ENCODE data around the gene PHKB.
"Not testable (repeated sequence)": the region's sequence is repeated elsewhere in the genome, so short reads cannot be mapped to it uniquely, and the experiment has no call there.

The PHKB gene

DNA sequence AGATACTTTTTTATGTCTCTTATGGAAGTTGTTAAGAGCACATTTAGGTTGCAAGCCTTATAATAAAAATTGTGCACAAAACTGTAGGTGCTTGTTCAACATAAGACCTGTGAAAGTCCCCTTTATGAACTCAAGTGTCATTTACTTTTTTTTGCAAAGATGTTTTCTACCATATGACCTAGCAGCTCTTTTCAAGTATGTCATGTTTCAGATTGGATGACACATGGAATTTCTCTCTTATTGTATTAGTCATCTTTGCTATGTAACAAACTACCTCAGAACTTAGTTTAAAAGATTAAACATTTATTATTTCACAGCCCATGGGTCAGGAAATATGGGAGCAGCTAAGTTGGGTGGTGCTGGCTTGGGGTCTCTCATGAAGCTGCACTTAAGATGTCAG is 57.9 kb downstream of the PHKB start:
- no peak for DNase-seq

DNA sequence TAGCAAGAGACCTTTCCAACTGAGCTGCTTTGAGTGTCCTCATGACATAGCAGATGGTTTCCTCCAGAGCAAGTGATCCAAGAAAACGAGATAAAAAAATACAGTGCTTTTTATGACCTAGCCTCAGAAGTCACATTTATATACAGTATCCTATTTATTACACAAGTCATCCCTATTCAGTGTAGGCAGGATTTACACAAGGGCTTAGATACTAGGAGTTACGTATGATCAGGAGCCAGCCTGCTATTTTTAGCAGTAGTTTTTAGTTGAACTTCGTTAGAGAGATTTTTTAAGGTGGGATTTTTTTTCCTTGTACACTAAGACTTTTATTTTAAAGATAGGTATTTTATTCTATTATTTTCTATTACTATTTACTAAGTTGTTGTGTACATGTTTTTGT is 58.4 kb downstream of the PHKB start:
- no peak for DNase-seq

DNA sequence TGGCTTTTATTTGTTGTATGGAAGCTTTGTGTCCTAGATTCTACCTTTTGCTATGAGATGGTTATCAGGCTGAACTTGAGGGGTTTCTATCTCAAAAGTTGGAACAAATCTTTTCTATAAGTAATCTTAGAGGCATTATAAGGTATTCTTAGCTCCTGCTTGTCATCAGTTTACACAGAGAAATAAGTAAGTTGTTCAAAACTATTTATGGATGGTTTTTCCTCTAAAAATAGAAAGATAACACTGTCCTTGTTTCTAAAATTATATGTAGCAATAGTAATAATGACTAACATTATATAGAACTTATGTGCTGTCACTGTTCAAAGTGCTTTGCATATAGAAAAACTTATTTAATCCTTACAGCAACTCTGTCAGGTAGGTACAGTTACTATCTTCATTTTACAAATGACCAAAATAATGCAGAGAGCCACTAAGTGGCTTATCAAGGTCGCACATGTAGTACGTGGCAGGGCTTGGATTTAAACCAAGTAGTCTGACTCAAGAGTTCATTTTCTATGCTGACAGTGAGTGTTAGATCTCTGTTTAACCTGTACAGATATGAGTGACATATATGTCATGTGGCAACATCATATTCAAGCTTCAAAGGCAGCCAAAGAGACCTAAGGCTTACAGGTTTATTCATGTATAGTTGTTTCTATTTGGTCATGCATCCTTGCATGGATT is 59.0 kb downstream of the PHKB start:
- no peak for DNase-seq

DNA sequence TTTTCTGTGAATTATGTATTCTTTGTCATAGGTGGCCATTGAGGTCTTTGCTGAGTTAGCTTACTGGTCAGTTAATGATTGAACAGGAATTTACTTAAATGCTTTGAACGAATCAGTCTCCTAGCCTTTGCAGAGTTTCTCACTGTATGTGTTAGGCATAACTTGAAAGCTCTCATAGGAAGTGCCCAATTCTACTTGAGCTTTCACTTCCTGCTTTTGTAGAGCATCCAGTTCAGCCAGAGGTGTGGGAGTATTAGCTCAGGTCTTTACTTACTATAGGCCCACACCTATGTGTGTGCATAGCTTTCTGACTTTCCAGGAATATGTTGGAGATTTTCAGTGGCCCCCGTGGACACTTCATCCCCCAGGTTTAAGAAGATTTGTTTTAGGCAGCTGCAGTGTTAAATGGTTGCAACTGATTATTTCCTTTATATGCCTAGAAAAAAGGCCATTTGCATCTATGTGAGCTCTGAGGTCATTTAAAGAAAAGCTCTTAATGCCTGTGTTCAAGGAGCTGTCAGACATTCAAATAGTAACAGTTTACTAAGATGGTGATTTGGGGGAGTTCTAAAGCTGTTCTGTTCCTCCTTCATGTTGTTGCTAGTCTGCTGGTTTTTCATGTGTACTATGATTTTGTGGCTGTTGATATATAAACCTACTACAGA is 62.3 kb downstream of the PHKB start:
- DNase-seq: no peak

DNA sequence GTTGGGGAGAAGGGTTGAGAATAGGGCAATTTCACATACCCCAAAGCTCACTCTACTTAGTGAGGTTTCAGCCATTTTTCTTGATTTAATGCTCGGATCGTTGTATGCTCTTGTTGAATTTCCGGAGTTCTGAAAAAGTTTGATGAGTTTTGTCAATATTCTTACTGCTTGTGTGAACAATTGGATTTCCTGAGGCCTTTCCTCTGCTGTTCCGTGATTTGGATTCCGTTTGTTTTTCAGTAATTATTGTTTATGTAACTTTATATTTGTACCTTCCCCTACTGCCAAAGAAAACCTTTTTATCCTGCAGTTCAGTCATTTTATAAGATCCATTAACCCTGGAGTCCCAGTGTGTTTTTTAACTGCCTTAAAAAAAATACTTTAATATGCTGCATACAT is 62.9 kb downstream of the PHKB start:
- DNase-seq: no peak

DNA sequence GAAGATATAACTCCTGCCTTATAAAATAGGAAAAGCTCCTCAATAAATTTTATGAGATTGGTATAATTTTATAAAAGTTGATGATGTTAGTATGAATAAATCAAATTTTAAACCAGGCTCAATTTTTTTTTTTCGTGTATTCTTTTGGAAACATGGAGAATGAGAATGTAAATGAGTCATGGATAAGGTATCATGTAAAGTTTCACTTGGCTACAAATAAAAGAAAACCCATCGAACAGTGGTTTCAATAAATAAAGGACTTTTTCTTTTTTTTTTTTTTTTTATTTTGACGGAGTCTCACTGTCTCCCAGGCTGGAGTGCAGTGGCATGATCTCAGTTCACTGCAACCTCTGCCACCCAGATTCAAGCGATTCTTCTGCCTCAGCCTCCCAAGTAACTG is 67.3 kb downstream of the PHKB start:
- DNase-seq: no peak

DNA sequence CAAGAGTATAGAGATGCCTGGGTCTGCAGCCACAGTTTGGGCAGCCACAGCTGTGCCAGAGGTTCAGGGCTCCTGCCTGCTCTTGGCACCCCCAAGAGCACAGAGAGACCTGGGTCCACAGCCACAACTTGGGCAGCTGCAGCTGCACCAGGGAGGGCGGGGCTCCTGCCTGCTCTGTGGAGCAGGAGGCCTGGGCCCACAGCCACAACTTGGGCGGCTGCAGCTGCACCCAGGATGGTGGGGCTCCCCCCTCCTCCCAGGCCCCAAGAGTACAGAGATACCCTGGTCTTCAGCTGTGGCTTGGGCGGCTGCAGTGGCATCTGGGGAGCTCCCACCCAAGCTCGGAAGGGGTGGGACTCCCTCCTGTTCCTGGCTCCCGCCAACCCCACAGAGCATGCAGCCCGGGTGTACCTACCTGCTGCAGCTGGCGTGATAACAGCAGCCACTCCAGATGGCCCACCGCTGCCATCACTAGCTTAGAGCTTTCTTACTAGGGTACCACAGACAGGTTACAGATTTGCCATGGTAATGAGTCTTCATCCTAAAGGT is 72.7 kb downstream of the PHKB start:
- no peak for DNase-seq

DNA sequence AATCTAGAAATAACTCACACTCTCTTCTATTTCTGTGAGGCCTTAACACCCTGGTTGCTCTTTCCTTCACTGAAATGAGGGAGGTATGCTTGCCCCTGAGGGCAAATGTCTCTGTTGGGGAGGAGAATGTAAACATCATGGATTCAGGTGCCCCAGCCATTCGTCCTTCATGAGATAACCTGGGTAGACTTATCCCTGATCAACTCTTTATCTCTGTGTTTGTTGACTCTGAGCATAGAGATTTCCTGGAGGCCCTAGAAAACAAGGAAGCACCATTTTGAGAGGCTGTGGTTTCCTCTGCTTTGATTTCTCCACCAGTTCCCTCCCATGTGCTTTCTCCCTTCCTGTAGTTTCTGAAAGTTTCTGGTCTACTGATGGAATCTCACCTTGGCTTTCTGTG is 77.3 kb downstream of the PHKB start:
- DNase-seq: no peak

DNA sequence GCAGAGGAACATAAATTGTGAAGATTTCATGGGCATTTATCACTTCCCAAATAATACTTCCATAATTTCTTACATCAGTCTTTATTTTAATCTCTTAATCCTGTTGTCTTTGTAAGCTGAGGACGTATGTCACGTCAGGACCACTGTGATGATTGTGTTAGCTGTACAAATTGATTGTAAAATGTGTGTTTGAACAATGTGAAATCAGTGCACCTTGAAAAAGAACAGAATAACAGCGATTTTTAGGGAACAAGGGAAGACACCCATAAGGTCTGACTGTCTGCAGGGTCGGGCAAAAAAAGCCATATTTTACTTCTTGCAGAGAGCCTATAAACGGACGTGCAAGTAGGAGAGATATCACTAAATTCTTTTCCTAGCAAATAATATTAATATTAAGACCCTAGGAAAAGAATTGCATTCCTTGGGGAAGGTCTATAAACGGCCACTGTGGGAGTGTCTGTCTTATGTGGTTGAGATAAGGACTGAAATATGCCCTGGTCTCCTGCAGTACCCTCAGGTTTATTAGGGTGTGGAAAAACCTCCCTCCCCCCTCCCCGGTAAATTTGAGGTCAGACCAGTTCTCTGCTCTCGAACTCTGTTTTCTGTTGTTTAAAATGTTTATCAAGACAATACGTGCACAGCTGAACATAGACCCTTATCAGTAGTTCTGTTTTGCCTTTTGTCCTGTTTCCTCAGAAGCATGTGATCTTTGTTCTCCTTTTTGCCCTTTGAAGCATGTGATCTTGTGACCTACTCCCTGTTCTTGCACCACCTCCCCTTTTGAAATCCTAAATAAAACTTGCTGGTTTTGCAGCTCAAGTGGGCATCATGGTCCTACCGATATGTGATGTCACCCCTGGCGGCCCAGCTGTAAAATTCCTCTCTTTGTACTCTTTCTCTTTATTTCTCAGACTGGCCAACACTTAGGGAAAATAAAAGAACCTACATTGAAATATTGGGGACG is 78.9 kb downstream of the PHKB start:
- DNase-seq: not testable (repeated sequence)

DNA sequence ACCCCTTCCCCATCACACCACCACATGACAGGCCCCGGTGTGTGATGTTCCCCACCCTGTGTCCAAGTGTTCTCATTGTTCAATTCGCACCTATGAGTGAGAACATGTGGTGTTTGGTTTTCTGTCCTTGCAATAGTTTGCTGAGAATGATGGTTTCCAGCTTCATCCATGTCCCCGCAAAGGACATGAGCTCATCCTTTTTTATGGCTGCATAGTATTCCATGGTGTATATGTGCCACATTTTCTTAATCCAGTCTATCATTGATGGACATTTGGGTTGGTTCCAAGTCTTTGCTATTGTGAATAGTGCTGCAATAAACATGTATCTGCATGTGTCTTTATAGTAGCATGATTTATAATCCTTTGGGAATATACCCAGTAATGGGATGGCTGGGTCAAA is 80.0 kb downstream of the PHKB start:
- DNase-seq: not testable (repeated sequence)

DNA sequence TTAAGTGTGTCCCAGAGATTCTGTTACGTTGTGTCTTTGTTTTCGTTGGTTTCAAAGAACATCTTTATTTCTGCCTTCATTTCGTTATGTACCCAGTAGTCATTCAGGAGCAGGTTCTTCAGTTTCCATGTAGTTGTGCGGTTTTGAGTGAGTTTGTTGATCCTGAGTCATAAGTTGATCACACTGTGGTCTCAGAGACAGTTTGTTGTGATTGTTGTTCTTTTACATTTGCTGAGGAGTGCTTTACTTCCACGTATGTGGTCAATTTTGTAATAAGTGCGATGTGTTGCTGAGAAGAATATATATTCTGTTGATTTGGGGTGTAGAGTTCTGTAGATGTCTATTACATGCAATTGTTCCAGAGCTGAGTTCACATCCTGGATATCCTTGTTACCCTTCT is 83.1 kb downstream of the PHKB start:
- not testable (repeated sequence) for DNase-seq

DNA sequence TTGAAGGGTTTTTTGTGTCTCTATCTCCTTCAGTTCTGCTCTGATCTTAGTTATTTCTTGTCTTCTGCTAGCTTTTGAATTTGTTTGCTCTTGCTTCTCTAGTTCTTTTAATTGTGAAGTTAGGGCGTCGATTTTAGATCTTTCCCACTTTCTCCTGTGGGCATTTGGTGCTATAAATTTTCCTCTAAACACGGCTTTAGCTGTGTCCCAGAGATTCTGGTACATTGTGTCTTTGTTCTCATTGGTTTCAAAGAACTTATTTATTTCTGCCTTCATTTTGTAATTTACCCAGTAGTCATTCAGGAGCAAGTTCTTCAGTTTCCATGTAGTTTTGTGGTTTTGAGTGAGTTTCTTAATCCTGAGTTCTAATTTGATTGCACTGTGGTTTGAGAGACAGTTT is 90.1 kb downstream of the PHKB start:
- not testable (repeated sequence) for DNase-seq

DNA sequence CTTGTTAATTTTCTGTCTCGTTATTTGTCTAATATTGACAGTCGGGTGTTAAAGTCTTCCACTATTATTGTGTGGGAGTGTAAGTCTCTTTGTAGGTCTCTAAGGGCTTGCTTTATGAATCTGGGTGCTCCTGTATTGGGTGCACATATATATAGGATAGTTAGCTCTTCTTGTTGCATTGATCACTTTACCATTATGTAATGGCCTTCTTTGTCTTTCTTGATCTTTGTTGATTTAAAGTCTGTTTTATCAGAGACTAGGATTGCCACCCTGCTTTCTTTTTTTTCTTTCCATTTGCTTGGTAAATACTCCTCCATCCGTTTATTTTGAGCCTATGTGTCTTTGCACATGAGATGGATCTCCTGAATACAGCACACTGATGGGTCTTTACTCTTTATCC is 90.6 kb downstream of the PHKB start:
- not testable (repeated sequence) for DNase-seq

DNA sequence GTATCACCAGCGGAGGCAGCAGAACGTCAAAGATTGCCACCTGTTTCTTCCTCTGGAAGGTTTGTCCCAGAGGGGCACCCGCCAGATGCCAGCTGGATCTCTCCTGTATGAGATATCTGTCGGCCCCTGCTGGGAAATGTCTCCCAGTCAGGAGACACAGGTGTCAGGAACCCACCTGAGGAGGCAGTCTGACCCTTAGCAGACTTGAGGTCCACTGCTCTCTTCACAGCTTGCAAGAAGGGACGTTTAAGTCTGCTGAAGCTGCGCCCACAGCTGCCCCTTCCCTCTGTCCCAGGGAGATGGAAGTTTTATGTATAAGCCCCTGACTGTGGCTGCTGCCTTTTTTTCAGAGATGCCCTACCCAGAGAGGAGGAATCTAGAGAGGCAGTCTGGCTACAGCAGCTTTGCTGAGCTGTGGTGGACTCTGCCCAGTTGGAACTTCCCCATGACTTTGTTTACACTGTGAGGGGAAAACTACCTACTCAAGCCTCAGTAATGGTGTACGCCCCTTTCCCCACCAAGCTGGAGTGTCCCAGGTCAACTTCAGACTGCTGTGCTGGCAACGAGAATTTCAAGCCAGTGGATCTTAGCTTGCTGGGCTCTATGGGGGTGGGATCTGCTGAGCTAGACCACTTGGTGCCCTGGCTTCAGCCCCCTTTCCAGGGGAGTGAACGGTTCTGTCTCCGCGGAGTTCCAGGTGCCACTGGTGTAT is 92.9 kb downstream of the PHKB start:
- no peak for DNase-seq

DNA sequence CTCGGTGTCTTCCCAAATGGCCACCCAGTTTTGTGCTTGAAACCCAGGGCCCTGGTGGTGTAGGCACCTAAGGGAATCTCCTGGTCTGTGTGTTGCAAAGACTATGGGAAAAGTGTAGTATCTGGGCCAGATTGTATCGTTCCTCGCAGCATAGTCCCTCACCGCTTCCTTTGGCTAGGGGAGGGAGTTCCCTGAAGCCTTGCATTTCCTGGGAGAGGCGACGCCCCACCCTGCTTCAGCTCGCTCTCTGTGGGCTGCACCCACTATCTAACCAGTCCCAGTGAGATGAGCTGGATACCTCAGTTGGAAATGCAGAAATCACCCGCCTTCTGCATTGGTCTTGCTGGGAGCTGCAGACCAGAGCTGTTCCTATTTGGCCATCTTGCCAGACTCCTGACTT is 93.5 kb downstream of the PHKB start:
- not testable (repeated sequence) for DNase-seq

DNA sequence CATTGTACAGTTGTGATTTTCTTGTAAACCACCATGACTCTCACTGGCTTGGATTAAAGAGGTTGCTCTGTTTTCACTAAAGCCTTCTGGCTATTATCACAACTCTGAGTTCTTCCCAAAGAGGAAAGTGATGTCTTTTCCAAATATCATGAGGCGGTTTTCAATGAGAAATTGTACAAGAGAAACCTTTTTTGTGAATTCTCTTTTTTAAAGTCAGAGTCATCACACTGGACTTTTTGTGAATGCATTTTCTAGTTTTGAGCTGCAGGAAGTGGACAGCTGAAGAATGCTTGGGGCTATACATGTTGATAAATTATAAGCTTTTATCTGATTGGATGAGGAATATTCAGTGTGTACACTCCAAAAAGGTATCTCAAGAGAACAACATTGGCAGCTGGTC is 100.2 kb downstream of the PHKB start:
- no peak for DNase-seq

DNA sequence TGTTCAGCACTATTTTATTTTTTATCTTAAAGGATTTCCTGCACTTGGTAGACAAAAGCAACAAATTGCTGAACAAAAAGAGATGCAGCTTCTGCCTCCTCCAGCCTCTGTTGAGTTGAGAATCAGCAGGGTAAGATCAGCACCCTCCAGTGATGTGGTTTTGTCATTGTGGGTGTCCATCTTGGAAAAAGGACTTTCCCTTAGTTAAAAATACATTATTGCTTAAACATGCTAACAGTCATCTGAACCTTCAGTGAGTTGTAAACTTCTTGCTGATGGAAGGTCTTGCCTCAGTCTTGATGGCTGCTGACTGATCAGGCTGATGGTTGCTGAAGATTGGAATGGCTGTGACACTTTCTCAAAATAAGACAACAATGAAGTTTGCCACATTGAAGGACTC is 101.2 kb downstream of the PHKB start:
- no peak for DNase-seq

DNA sequence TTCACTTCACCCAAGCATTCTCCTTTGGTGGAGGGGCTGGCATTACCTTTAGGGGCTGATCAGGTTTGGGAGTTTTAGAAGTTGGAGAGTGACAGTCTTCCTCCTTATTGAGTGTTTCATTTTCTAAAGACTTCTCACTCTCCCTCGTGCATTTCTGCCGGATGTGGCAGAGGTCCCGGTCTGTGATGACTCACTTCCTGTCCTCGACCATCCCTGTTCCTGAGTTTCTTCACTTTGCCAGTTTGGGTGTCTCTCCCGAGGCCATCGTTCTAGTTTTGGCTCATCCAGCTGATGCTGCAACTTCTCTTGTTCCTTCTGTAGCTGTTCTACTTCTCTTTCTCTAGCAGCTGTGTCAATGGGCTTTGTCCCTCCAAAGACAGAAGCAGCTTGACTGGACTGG is 104.3 kb downstream of the PHKB start:
- no peak for DNase-seq

DNA sequence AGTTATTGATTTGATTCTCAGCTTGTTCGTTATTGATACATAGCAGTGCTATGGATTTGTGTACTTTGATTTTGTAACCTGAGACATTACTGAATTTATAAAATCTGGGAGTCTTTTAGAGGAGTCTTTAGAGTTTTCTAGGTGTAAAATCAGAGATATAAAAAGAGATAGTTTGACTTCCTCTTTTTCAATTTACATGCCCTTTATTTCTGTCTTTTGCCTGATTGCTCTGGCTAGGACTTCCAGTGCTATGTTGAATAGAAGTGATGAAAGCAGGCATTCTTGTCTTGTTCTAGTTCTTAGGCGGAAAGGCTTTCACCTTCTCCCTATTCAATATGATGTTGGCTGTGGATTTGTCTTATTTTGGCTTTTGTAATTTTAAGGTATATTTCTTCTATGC is 106.2 kb downstream of the PHKB start:
- DNase-seq: no peak

DNA sequence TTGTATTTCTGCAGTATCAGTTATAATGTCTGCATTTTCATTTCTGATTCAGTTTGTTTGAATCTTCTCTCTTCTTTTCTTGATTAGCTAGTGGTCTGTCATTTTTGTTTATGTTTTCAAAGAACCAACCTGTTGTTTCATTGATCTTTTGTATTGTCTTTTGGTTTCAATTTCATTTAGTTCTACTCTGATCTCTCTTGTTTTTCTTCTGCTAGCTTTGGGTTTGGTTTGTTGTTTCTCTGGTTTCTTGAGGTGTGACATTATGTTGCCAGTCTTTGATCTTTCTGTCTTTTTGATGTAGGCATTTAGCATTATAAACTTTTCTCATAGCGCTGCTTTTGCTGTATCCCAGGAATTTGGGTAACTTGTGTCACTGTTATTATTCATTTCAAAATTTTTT is 107.2 kb downstream of the PHKB start:
- no peak for DNase-seq

DNA sequence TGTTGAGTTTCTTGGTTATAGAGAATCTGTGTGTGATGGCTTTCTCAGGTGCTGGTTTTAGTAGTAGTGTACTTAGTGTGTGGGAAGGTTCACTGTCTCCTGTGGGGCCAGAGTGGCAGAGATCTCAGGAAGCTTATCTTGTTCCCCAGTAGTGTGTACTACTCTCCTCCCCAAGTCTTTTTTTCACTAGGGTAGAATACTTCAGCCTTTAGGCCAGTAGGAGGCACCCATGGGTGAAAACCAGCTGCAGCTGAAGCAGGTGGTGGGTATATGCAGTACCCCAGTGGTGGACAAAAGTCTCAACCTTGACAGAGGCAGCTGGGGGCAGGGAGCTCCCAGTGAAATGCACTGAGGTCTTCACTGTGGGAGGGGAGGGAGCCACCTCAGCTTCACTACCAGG is 109.9 kb downstream of the PHKB start:
- no peak for DNase-seq

DNA sequence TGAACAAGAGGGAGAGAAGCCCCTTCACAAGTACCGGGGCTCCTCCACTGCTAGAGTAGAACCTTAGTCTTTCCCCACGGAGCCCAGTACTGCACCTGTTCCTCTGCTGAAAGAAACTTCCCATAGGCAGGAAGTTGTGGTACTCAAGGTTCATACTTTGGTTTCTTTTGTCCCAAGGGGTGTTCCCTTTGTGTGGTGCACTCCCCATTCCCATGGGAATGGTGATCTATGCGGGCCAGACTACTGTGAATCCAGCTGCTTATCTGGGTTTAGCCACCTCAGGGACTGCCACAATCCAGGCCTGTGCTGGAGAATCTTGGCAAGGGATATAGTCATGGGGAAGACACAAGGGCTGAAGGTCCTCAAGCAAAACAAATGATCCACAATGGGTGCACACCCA is 110.6 kb downstream of the PHKB start:
- no peak for DNase-seq
